Activated T-cell treated with anti-CD3 and anti-CD28 coated beads, Interleukin-2, amount 50 U/mL, for 24 hours (primary cell): ENCODE data around the gene MICB.
"Not testable (repeated sequence)": the region's sequence is repeated elsewhere in the genome, so short reads cannot be mapped to it uniquely, and the experiment has no call there.

Experiments
- DNase-seq: peaks from one replicate; pipeline ENCODE4 v3.0.0-alpha.2; 2020
- H3K27ac Mint-ChIP-seq: 2 replicates; pipeline ENCODE4 v1.8.0; 2020; ENCODE audit warnings: mild to moderate bottlenecking, mixed read lengths
- H3K27me3 Mint-ChIP-seq: 2 replicates; pipeline ENCODE4 v1.8.0; 2020; ENCODE audit warnings: mixed read lengths
- H3K36me3 Mint-ChIP-seq: 2 replicates; pipeline ENCODE4 v1.8.0; 2020; ENCODE audit warnings: low read depth, mixed read lengths
- H3K4me1 Mint-ChIP-seq: 2 replicates; pipeline ENCODE4 v1.8.0; 2020; ENCODE audit warnings: low read depth, mixed read lengths
- H3K4me3 Mint-ChIP-seq: 2 replicates; pipeline ENCODE4 v1.8.0; 2020; ENCODE audit warnings: mild to moderate bottlenecking, moderate library complexity, mixed read lengths
- H3K9me3 Mint-ChIP-seq: 2 replicates; pipeline ENCODE4 v1.8.0; 2020; ENCODE audit warnings: mixed read lengths

The MICB gene

DNA sequence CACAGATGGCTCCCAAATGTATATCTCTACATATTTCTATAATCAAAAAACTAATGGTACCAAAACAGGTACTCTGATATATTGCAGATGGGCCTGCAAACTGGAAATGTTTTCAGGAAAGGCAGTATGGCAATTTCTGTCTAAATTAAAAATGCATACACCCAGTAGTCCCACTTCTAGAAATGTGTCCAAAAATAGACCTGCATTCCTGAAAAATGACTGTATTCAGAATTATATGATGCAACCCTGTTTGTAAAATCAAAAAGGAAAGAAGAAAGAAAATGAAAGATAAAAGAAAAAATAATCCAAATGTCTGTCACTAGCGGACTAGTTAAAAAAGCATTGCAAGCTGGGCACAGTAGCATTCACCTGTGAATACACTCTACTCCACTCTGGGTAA, 12.9 kb upstream of the MICB start:
- Mint-ChIP-seq H3K9me3 (no peaks in the 10 kb centered on the region), H3K36me3 (peaks cover 2% of the 10 kb centered on the region), H3K4me1 (no peaks in the 10 kb centered on the region), H3K27me3 (no peaks in the 10 kb centered on the region), H3K27ac (no peak overlapping the region), H3K4me3 (no peak overlapping the region)
- no peak for DNase-seq

DNA sequence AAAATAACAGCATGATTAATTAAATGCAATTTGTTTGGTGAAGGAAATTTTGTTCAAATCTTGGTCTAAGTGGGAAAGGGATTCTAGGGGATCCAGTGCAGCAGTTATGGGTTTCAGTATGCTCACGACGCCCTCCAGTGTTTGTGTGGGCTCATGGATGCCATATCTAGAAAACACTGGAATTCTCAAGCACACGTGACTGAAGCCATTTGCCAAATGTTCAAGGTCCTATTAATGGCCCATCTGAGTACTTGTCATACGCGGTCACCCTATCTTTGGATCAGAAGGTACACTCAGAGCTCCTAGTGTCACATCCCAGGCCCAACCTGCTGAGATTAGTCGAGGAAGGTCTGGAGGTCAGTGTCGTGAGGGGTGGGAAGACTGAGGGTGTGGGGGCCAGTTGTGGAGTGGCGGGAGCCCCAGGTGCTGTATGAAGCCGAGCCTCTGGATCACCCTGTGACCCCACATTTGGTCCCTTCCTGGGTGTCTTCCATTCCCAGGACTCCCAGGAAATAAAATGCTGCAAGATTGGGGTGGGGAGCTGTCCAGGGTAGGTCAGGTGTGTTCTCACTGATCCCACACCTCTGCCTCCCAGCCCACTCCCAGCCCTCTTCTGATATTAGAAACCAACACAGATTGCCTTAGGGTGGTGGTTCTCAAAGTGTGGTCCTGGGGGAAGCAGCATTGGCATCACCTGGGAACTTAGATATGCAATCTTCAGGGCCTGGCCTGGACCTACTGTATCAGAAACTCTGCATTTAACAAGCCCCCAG, 11.7 kb upstream of the MICB start:
- H3K4me3 Mint-ChIP-seq, H3K27me3 Mint-ChIP-seq, H3K9me3 Mint-ChIP-seq, H3K27ac Mint-ChIP-seq, H3K36me3 Mint-ChIP-seq, DNase-seq, H3K4me1 Mint-ChIP-seq: not testable (repeated sequence)

DNA sequence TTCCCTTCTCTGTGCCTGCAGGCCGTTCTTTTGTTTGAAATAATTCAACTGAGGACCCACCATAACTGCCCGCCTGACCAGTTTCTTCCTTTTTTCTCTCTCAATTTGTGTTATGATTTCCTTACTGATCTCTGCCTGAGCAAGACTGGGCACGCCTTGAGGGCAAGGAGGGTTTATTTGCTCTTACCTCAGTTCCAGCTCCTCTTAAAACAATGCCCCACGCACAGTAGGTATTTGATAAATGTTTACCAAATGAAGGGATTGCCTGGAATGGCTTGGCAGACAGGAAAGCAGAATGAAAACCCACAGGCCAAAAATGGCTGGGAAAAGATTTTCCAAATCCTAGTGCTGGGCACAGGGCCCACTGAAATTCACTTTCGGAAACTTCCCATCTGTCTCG, 10.3 kb upstream of the MICB start:
- DNase-seq, H3K36me3 Mint-ChIP-seq, H3K4me3 Mint-ChIP-seq, H3K27ac Mint-ChIP-seq, H3K9me3 Mint-ChIP-seq, H3K27me3 Mint-ChIP-seq: not testable (repeated sequence)
- H3K4me1 Mint-ChIP-seq: peaks cover 15% of the 10 kb centered on the region

DNA sequence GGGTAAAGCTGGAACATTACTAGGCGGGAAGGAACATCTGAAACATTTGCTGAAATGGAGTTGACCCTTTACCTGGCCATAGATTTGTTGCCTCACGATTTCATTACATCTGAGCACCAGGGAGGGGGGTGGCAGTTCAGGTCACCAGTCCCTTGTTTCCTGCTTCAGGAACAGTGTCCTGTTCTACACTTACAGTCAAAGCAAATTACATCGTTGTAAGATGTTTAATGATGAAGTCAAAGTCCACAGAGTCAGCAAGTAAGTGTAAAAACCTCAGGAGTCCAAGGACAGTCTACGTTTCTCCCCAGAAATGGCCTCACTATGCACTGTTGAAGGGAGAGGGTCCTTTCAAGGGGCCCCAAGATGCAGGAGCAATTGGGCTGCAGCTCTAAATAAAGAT, 8.9 kb upstream of the MICB start:
- H3K27me3 Mint-ChIP-seq: no peaks in the 10 kb centered on the region

DNA sequence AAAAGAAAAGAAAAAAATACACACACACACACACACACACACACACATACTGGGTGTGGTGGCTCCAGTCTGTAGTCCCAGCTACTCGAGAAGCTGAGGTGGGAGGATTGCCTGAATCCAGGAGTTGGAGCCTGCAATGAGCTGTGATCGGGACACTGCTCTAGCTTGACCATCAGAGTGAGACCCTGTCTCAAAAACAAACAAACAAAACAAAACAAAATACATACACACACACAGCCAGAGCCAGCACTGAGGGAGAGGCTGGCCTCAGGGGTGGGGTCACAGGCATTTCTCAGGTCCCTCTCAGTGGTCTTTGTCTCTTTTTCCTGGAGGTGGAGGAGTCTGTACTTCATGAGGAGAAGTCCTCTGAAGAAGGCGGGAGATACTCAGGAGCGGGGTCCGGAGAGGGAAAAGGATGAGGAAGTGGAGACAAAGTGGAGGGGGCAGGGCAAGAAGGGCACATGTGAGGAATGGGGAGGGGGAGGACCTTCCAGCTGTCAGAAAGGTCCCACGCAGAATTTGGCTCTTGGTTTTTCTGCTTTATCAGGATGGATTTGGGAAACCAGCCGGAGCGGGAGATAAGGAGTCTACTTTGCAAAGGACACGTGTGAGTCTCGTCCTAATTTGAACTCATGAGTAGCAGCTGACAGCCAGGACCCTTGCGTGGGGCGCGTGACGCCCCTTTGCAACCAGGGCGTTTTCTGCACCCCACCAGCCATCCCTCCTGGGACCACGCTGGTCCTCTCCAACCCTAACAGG, 7.7 kb upstream of the MICB start:
- Mint-ChIP-seq H3K4me3 (no peak overlapping the region), H3K4me1 (peaks cover 22% of the 10 kb centered on the region), H3K36me3 (peaks cover 11% of the 10 kb centered on the region), H3K9me3 (no peaks in the 10 kb centered on the region), H3K27me3 (no peaks in the 10 kb centered on the region), H3K27ac (peak overlapping the region; percentile 55)
- no peak for DNase-seq

More for the DNA sequence above, 8.9 kb upstream of the MICB start:
- H3K36me3 Mint-ChIP-seq: peaks cover 2% of the 10 kb centered on the region
- DNase-seq: no peak
- H3K4me1 Mint-ChIP-seq: peaks cover 20% of the 10 kb centered on the region
- no peak overlapping the region for H3K27ac Mint-ChIP-seq
- H3K4me3 Mint-ChIP-seq: no peak overlapping the region
- no peaks in the 10 kb centered on the region for H3K9me3 Mint-ChIP-seq

DNA sequence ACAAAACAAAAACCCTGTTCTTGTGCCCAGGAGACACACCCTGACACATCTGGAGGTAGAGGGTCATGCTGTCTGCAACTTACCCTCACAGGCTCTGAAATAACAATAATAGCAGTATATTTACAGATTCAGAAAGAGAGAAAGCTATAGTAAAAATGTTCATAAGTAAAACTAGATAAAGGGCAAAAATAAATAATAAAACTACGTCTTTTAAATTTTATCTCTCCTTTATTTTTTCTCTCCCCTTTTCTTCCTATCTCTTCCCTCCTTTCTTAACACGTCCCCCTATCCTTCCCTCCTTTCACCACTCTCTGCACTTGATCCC, 4.4 kb upstream of the MICB start:
- Mint-ChIP-seq H3K4me3 (peak overlapping the region; percentile 93), H3K4me1 (peaks cover 48% of the 10 kb centered on the region), H3K36me3 (peaks cover 21% of the 10 kb centered on the region), H3K27ac (peak overlapping the region; percentile 95)
- H3K9me3 Mint-ChIP-seq, H3K27me3 Mint-ChIP-seq, DNase-seq: not testable (repeated sequence)

DNA sequence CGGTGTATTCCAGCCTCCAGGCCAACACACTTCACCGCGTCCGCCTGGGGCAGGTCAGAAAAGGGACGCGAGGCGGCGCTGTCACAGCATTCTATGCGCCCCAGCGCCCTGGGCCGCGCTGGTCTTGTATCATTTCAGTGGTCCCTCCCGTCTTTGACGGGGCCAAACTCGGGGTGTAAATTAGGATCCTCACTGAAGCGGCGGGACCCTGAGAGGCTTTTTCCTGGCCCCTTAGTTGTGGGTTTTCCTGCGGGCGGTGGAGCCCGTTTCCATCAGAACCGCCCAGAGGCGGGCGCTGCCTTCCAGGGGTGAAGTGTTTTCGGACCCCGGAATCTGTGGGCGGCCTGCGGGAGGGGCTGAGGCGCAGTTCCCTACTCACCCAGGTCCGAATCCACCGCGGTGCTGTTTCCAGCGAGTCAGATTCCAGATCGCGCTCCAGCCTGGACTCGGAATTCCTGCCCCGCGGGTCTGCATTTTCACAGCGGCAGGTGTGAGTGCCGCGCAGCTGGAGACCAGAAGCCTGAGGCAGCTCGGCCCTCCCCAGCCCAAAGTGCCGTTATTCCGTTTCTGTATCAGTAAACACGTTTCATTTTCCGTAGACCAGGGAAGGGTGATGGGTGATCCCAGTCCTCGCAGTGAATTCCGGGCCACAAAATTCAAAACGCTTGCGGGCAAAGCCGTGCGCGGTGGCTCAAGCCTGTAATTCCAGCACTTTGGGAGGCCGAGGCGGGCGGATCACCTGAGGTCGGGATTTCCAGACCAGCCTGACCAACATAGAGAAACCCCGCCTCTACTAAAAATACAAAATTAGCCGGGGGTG, 3.9 kb upstream of the MICB start:
- DNase-seq: peak; percentile 85
- Mint-ChIP-seq H3K9me3 (no peaks in the 10 kb centered on the region), H3K27ac (peak overlapping the region; percentile 95), H3K4me3 (peak overlapping the region; percentile 93), H3K36me3 (peaks cover 24% of the 10 kb centered on the region), H3K27me3 (no peaks in the 10 kb centered on the region), H3K4me1 (peaks cover 53% of the 10 kb centered on the region)

DNA sequence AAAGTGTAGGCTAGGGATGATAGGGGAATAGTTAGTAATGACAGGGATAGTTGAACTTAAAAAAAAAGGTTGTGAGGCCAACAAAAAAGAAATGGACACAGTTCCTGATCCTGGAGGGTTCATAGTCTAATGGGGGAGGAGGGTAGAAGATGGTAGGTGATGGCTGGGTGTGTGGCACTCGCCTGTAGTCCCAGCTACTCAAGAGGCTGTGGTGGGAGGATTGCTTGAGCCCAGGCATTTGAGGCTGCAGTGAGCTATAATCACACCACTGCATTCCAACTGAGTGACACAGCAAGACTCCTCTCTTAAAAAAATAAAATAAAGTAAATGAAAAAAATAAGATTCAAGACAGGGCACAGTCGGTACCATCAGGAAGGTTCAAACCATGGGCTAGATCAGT, 2.4 kb upstream of the MICB start:
- H3K36me3 Mint-ChIP-seq: peaks cover 22% of the 10 kb centered on the region
- DNase-seq: no peak
- H3K4me1 Mint-ChIP-seq: peaks cover 61% of the 10 kb centered on the region
- peak overlapping the region; percentile 95 for H3K27ac Mint-ChIP-seq
- no peaks in the 10 kb centered on the region for H3K9me3 Mint-ChIP-seq
- peak overlapping the region; percentile 93 for H3K4me3 Mint-ChIP-seq
- H3K27me3 Mint-ChIP-seq: no peaks in the 10 kb centered on the region

DNA sequence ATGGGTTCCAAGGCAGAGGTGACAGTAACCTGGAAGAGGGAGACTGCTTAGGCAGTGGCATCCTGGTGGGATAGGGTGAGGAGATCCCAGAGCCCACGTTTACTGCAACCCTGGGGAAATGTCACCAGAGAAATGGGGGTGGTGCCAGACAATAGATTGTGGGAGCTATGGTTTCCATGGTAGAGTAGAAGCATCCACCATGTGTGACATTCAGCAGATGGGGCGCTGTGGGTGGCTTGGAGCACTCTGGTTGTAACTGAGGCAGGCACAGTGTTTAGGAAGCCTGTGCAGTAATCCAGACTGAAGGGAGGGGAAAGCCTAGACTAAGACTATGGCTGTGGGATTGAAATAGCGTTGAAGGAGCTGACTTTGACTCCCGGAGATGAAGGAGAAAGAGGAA, 1.1 kb upstream of the MICB start:
- peaks cover 22% of the 10 kb centered on the region for H3K36me3 Mint-ChIP-seq
- peak overlapping the region; percentile 88 for H3K27ac Mint-ChIP-seq
- H3K9me3 Mint-ChIP-seq, DNase-seq, H3K27me3 Mint-ChIP-seq: not testable (repeated sequence)
- H3K4me3 Mint-ChIP-seq: peak overlapping the region; percentile 82
- peaks cover 64% of the 10 kb centered on the region for H3K4me1 Mint-ChIP-seq

DNA sequence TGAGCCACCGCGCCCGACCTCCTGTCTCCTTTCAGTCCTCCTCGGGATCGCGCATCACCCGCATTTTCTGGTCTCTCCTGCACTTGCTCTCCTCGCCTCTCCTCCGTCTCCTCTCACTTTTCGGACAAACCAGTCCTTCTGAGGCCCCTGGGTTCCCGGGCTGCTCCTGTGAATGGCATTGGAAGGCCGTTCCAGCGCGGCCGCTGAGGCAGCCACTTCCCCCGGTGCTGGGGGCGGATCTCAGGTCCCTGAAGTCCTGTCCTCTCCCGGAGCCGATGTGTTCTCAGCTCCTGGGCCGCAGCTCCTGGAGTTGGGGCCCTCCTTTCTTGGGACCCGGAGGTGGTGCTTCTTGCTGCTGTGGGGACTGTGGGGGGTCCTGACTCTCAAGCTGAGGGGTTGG, 803 bp downstream of the MICB start:
- peaks cover 69% of the 10 kb centered on the region for H3K4me1 Mint-ChIP-seq
- H3K27me3 Mint-ChIP-seq: no peaks in the 10 kb centered on the region
- H3K36me3 Mint-ChIP-seq: peaks cover 22% of the 10 kb centered on the region
- no peaks in the 10 kb centered on the region for H3K9me3 Mint-ChIP-seq
- H3K4me3 Mint-ChIP-seq: peak overlapping the region; percentile 82
- DNase-seq: peak; percentile 41
- H3K27ac Mint-ChIP-seq: peak overlapping the region; percentile 84

DNA sequence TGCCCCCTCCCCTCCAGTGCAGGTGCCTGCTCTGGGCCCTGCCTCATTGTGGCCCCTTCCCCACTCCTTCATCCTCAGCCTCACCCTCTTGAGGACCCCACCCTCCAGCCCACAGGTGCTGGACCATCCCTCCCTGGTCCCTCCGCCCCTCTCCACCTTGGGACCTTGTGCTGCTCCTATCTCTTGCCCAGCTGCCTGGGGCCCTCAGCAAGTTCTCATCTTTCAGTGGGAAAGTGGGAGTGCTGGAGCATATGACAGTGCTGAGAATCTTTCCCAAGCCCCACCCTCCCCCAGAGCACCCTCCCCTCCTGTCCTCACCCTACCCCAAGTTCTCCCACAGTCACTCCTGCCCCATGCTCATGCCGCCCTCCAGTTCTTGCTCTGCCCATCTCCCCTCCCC, 1.7 kb downstream of the MICB start:
- not testable (repeated sequence) for H3K27me3 Mint-ChIP-seq, DNase-seq, H3K9me3 Mint-ChIP-seq, H3K27ac Mint-ChIP-seq
- H3K4me1 Mint-ChIP-seq: peaks cover 71% of the 10 kb centered on the region
- H3K4me3 Mint-ChIP-seq: peak overlapping the region; percentile 82
- peaks cover 17% of the 10 kb centered on the region for H3K36me3 Mint-ChIP-seq

DNA sequence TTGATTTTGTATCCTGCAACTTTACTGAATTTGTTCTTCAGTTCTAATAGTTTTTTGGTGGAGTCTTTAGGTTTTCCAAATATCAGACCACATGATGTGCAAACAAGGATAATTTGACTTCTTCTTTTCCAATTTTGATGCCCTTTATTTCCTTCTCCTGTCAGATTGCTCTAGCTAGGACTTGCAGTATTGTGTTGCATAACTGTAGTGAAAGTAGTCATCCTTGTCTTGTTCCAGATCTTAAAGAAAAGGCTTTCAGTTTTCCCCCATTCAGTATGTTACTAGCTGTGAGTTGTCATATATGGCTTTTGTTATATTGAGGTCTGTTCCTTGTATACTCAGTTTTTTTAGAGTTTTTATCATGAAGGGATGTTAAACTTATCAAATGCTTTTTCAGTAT, 4.6 kb downstream of the MICB start:
- DNase-seq: no peak
- Mint-ChIP-seq H3K4me1 (peaks cover 52% of the 10 kb centered on the region), H3K36me3 (peaks cover 36% of the 10 kb centered on the region), H3K27me3 (no peaks in the 10 kb centered on the region), H3K27ac (no peak overlapping the region), H3K9me3 (no peaks in the 10 kb centered on the region), H3K4me3 (no peak overlapping the region)

DNA sequence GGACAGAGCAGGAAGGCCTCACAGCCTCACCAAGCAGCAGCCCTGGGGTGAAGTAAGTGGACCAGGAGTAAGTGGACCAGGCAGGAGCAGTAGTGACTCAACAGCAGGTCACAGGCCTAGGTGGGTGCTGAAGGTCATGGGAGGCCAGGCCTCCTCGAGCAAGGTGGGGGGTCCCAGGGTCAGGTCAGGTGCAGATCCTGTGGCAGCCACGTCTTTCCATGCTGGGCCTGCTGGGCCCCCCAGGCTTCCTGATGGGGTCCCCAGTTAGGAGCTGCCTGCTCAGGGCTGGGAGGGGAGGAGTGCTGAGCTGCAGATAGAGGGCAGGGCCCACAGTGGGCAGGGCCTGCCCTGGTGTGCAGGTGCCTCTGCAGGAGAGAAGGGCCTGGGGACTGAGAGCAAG, 11.1 kb downstream of the MICB start:
- not testable (repeated sequence) for DNase-seq, H3K9me3 Mint-ChIP-seq, H3K4me1 Mint-ChIP-seq, H3K27ac Mint-ChIP-seq, H3K4me3 Mint-ChIP-seq, H3K27me3 Mint-ChIP-seq
- peaks cover 67% of the 10 kb centered on the region for H3K36me3 Mint-ChIP-seq

DNA sequence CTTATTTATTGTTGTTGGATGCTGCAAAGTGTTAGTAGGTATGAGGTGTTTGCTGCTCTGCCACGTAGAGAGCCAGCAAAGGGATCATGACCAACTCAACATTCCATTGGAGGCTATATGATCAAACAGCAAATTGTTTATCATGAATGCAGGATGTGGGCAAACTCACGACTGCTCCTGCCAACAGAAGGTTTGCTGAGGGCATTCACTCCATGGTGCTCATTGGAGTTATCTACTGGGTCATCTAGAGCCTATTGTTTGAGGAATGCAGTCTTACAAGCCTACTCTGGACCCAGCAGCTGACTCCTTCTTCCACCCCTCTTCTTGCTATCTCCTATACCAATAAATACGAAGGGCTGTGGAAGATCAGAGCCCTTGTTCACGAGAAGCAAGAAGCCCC, 12.1 kb downstream of the MICB start:
- peaks cover 64% of the 10 kb centered on the region for H3K36me3 Mint-ChIP-seq
- H3K4me1 Mint-ChIP-seq: peaks cover 2% of the 10 kb centered on the region
- DNase-seq: no peak
- H3K9me3 Mint-ChIP-seq: no peaks in the 10 kb centered on the region
- H3K27me3 Mint-ChIP-seq: no peaks in the 10 kb centered on the region
- no peak overlapping the region for H3K27ac Mint-ChIP-seq
- H3K4me3 Mint-ChIP-seq: no peak overlapping the region
